ENCODE data around the gene PGM2.

PGM2 gene

DNA sequence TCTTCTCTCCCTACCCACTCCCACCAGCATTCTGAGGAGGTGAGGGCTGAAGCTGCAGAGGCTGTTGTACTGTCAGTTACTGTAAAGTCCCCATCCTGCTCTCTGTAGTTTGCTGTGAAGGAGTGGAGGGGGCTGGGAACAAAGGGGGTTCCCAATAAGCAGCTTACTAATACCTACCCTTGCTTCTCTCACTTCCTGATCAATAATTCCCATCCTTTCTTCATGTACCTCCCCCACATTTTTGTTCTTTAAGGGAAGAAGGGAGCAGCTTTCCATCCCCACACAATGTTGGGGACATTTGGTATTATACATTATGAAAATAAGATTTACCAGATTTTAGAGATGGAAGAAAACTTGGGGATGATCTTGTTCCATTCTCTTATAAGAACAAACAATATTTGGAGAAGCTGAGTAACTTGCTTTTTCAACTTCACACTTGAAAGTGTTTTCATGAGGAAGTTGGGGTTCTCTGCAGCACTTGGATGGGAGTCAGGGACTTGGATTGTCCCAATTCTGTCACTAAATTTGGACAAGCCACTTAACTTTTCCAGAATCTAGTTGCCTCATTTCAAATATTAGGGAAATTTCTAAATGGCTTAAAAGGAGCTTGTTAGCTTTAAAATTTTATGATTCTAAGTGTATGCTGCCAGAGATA lies 69.8 kb downstream of the PGM2 start:
- DNase-seq, result no peak

- DNase-seq, result no peak
Observed at GRCh38 chr4:37902212-37902611, 75.7 kb downstream of the PGM2 start.

GRCh38 chr4:37902738-37903693 lies 76.5 kb downstream of the PGM2 start:
- DNase-seq, result no peak

DNA sequence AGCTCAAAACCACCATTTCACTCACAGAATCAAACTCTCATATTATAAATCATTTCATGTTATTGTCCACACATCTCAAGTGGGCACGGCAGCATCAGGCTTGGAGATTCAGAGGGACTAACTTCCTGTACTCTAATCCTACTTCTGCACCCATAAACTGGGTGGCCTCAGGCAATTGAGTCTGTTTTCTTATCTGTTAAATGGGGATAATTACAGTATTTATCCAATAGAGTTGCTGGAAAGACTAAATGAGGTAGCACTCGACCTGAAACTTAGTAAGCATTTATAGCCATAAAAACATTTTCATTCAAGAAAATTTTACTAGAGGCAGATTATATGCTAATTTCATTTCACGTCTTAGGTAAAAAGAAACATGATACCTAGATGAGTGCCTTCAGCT lies 77.4 kb downstream of the PGM2 start:
- no peak for DNase-seq

DNA sequence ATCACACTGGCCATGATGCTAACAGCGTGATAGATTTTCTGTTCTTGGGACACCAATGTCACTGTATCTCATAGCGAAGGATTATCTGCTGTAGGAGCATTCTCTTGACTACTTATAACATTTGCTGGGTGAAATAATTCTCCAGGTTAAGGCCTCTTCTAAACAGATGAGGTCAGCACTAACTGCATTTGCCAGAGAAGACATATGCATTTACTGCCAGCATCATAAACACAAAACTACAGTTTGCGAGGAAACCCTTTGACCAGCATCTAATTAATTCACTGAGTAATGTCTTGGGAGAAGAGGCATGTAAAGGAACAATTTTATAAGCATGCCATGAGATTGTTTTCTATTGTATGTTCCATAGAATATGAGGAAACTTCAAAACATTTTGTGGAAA lies 78.3 kb downstream of the PGM2 start:
- no peak for DNase-seq

DNA sequence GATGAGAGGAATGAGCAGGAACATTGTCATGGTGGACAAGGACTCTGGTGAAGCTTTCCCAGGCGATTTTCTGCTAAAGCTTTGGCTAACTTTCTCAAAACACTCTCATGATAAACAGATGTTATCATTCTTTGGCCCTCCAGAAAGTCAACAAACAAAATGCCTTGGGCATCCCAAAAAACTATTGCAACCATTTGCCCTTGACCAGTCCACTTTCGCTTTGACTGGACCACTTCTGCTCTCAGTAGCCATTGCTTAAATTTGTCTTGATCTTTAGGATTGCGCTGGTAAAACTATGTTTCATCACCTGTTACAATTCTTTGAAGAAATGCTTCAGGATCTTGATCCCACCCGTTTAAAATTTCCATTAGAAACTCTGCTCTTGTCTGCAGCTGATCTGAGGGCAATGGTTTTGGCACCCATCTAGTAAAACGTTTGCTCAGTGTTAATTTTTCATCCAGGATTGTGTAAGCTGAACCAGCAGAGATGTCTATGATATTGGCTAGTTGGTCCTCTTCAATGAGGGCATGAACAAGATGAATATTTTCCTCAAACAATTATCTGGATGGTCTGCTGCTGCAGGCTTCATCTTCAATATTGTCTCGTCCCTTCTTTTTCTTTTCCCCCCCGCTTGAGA lies 79.2 kb downstream of the PGM2 start:
- DNase-seq, result no peak

GRCh38 chr4:37908488-37909331 lies 82.2 kb downstream of the PGM2 start:
- peak in 4 of 56 donors; percentile 5 to 33 (median 24) for DNase-seq

- DNase-seq, result no peak
Observed at GRCh38 chr4:37909332-37910090, 83.0 kb downstream of the PGM2 start.

DNA sequence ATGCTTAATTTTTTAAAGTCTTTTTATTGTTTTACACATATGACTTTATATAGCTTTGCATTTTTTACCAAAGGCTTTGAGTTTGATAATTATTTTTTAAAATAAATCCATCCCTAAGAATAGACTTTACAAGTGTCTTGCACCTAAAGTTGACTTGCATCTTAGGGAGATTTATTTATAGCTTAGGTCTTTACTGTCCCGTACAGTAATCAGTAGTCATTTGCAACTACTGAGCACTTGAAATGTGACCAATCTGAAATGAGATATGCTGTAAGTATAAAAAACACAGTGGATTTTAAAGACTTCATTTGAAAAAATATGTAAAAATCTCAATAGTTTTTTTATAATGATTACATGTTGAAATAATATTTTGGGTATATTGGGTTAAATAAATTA lies 83.6 kb downstream of the PGM2 start:
- DNase-seq, result no peak
